OCI-LY3 (cell line): Measurements from ENCODE around the gene DNAJC10.
"Not testable (repeated sequence)": the region's sequence is repeated elsewhere in the genome, so short reads cannot be mapped to it uniquely, and the experiment has no call there.

Experiments
- H2AFZ ChIP-seq: fragments of 200-600, 300-600 bp; shearing (Covaris generic); 2 replicates; pipeline ENCODE4 v1.6.0; 2014; ENCODE audit warnings: antibody characterized with exemption, low read depth, low read length
- H3K27ac ChIP-seq: fragments of 200-600, 300-600 bp; sonication (generic); 2 replicates; pipeline ENCODE4 v1.5.1; 2014; ENCODE audit warnings: mild to moderate bottlenecking, low read length, moderate library complexity, mixed read lengths
- H3K27me3 ChIP-seq: fragments of 200-600, 300-600 bp; sonication (generic); 2 replicates; pipeline ENCODE4 v1.6.1; 2014; ENCODE audit warnings: low read depth, low read length, mixed read lengths
- H3K36me3 ChIP-seq: fragments of 200-600, 300-600 bp; sonication (generic); replicated peaks from 2 replicates; pipeline ENCODE3; 2014; ENCODE audit warnings: low read depth, low read length, mixed read lengths
- H3K4me1 ChIP-seq: fragments of 300-600, 200-600 bp; sonication (generic); 2 replicates; pipeline ENCODE4 v1.6.1; 2014; ENCODE audit warnings: low read length, mixed read lengths
- H3K4me2 ChIP-seq: fragments of 200-600, 300-600 bp; sonication (generic); 2 replicates; pipeline ENCODE4 v1.6.1; 2014; ENCODE audit warnings: low read length, mixed read lengths
- H3K4me3 ChIP-seq: fragments of 300-600, 200-600 bp; sonication (generic); 2 replicates; pipeline ENCODE4 v1.5.1; 2014; ENCODE audit warnings: antibody characterized with exemption, mild to moderate bottlenecking, low read length, moderate library complexity
- H3K79me2 ChIP-seq: fragments of 300-600, 200-600 bp; shearing (Covaris generic); 2 replicates; pipeline ENCODE4 v1.6.1; 2014; ENCODE audit warnings: mild to moderate bottlenecking, low read length, mixed read lengths
- H3K9ac ChIP-seq: fragments of 300-600, 200-600 bp; shearing (Covaris generic); 2 replicates; pipeline ENCODE4 v1.6.0; 2014; ENCODE audit warnings: mild to moderate bottlenecking, low read length, moderate library complexity
- H3K9me3 ChIP-seq: fragments of 200-600, 300-600 bp; shearing (Covaris generic); 2 replicates; pipeline ENCODE4 v1.6.1; 2014; ENCODE audit warnings: low read length, mixed read lengths; ENCODE audit not compliant: insufficient read depth
- H4K20me1 ChIP-seq: fragments of 200-600, 300-600 bp; sonication (generic); 2 replicates; pipeline ENCODE4 v1.6.1; 2016; ENCODE audit warnings: low read length, mixed read lengths; ENCODE audit not compliant: insufficient read depth
- CTCF ChIP-seq: fragments of 200-600, 300-600 bp; sonication (generic); IDR thresholded peaks from 2 replicates; pipeline ENCODE4 v1.5.1; 2014; ENCODE audit warnings: antibody characterized with exemption, low read length, low read depth
- EZH2phosphoT487 ChIP-seq: fragments of 200-600 bp; shearing (Covaris generic); IDR thresholded peaks from 2 replicates; pipeline ENCODE4 v1.6.1; 2018; ENCODE audit warnings: antibody characterized with exemption, mixed run types, low read depth

The DNAJC10 gene

GRCh38 chr2:182717416-182717815 is 1.4 kb downstream of the DNAJC10 start:
- Histone ChIP-seq H2AFZ (no peak overlapping the region), H3K4me1 (peaks cover 30% of the 10 kb centered on the region), H4K20me1 (no peaks in the 10 kb centered on the region), H3K4me2 (peak overlapping the region; percentile 97), H3K9ac (peak overlapping the region; percentile 81), H3K27me3 (no peaks in the 10 kb centered on the region), H3K36me3 (peaks cover 3% of the 10 kb centered on the region), H3K79me2 (peaks cover 23% of the 10 kb centered on the region), H3K9me3 (no peaks in the 10 kb centered on the region), H3K4me3 (peak overlapping the region; percentile 89), H3K27ac (peak overlapping the region; percentile 67)
- no peak for TF ChIP-seq EZH2phosphoT487
- no peak for TF ChIP-seq CTCF

GRCh38 chr2:182717816-182718215 is 1.8 kb downstream of the DNAJC10 start:
- H3K27me3 ChIP-seq: no peaks in the 10 kb centered on the region
- H3K9me3 ChIP-seq: no peaks in the 10 kb centered on the region
- H3K9ac ChIP-seq: peak overlapping the region; percentile 81; the same call in 1 of the 2 replicates
- peak overlapping the region; percentile 97 for H3K4me2 ChIP-seq
- peak overlapping the region; percentile 67 for H3K27ac ChIP-seq
- no peak for TF ChIP-seq CTCF
- no peak for TF ChIP-seq EZH2phosphoT487
- H3K4me1 ChIP-seq: peaks cover 30% of the 10 kb centered on the region
- peak overlapping the region; percentile 89 for H3K4me3 ChIP-seq
- H3K79me2 ChIP-seq: peaks cover 23% of the 10 kb centered on the region
- no peaks in the 10 kb centered on the region for H4K20me1 ChIP-seq
- H2AFZ ChIP-seq: no peak overlapping the region
- peaks cover 3% of the 10 kb centered on the region for H3K36me3 ChIP-seq

GRCh38 chr2:182718459-182718858 is 2.4 kb downstream of the DNAJC10 start:
- Histone ChIP-seq H2AFZ (no peak overlapping the region), H3K4me2 (peak overlapping the region; percentile 97; the same call in 1 of the 2 replicates), H3K27ac (no peak overlapping the region), H3K4me3 (no peak overlapping the region), H3K79me2 (peaks cover 23% of the 10 kb centered on the region), H3K4me1 (peaks cover 29% of the 10 kb centered on the region), H3K9ac (no peak overlapping the region), H3K36me3 (peaks cover 6% of the 10 kb centered on the region), H3K9me3 (no peaks in the 10 kb centered on the region), H3K27me3 (no peaks in the 10 kb centered on the region), H4K20me1 (no peaks in the 10 kb centered on the region)
- TF ChIP-seq EZH2phosphoT487 (no peak), CTCF (no peak)

GRCh38 chr2:182719116-182719515 is 3.1 kb downstream of the DNAJC10 start:
- H3K4me1 ChIP-seq: peaks cover 24% of the 10 kb centered on the region
- H2AFZ ChIP-seq, H4K20me1 ChIP-seq, H3K9ac ChIP-seq, H3K27ac ChIP-seq, H3K4me3 ChIP-seq, H3K9me3 ChIP-seq, H3K36me3 ChIP-seq, H3K27me3 ChIP-seq, H3K4me2 ChIP-seq: not testable (repeated sequence)
- peaks cover 23% of the 10 kb centered on the region for H3K79me2 ChIP-seq

GRCh38 chr2:182724656-182725055 is 8.6 kb downstream of the DNAJC10 start:
- peaks cover 5% of the 10 kb centered on the region for H3K4me1 ChIP-seq
- no peak overlapping the region for H3K9ac ChIP-seq
- H3K4me3 ChIP-seq: no peak overlapping the region
- no peak overlapping the region for H2AFZ ChIP-seq
- no peaks in the 10 kb centered on the region for H3K79me2 ChIP-seq
- H3K4me2 ChIP-seq: no peak overlapping the region
- peaks cover 24% of the 10 kb centered on the region for H3K36me3 ChIP-seq
- no peaks in the 10 kb centered on the region for H3K27me3 ChIP-seq
- H4K20me1 ChIP-seq: no peaks in the 10 kb centered on the region
- TF ChIP-seq EZH2phosphoT487: no peak
- TF ChIP-seq CTCF: no peak
- H3K27ac ChIP-seq: no peak overlapping the region
- H3K9me3 ChIP-seq: no peaks in the 10 kb centered on the region
